Activated CD8-positive, alpha-beta memory T cell treated with anti-CD3 and anti-CD28 coated beads, Interleukin-2, amount 50 U/mL, for 4 hours (primary cell): Measurements from ENCODE around the gene EIF5A.

Experiments
- DNase-seq: peaks from one replicate; pipeline ENCODE4 v3.0.0-alpha.2; 2020

The EIF5A gene

GRCh38 chr17:7289256-7290032 is 18.0 kb upstream of the EIF5A start:
- no peak for DNase-seq

- DNase-seq = no peak
These were observed 17.3 kb upstream of the EIF5A start for GRCh38 chr17:7290166-7290565.

GRCh38 chr17:7290685-7291084 is 16.7 kb upstream of the EIF5A start:
- no peak for DNase-seq

GRCh38 chr17:7292194-7292593 is 15.2 kb upstream of the EIF5A start:
- no peak for DNase-seq

GRCh38 chr17:7292729-7293128 is 14.7 kb upstream of the EIF5A start:
- no peak for DNase-seq

- no peak for DNase-seq
These were observed 14.3 kb upstream of the EIF5A start for GRCh38 chr17:7293159-7293558.

GRCh38 chr17:7293816-7294613 is 13.4 kb upstream of the EIF5A start:
- no peak for DNase-seq

GRCh38 chr17:7294614-7295153 is 12.7 kb upstream of the EIF5A start, which contains the start of gene YBX2:
Gene YBX2, minus strand, starts transcription at chr17:7294639. Its CDS starts 139 bp downstream, at chr17:7294500.
- DNase-seq = peak; percentile 72

- no peak for DNase-seq
These were observed 11.9 kb upstream of the EIF5A start for GRCh38 chr17:7295230-7296180.

- peak; percentile 74 for DNase-seq
These were observed 11.1 kb upstream of the EIF5A start for GRCh38 chr17:7296189-7296861.

GRCh38 chr17:7304179-7304578 is 3.2 kb upstream of the EIF5A start:
- DNase-seq = no peak

GRCh38 chr17:7307686-7308624 is 527 bp downstream of the EIF5A start:
- DNase-seq = peak; percentile 57

- peak; percentile 82 for DNase-seq
These were observed 1.4 kb downstream of the EIF5A start for GRCh38 chr17:7308625-7309433.

GRCh38 chr17:7309628-7310027 is 2.2 kb downstream of the EIF5A start:
- DNase-seq = no peak

GRCh38 chr17:7311110-7311705 is 3.8 kb downstream of the EIF5A start:
- no peak for DNase-seq

- DNase-seq = no peak
These were observed 5.1 kb downstream of the EIF5A start for GRCh38 chr17:7312432-7313087.

- DNase-seq = no peak
These were observed 5.9 kb downstream of the EIF5A start for GRCh38 chr17:7313088-7313889.
